H9 (cell line): ENCODE measurements around the gene MAJIN. TPM values are rescaled to one million over a fixed set of nuclear protein-coding genes. Genes with fewer than 3 reads are reported as not detected.

Experiments
- DNase-seq: peaks from one replicate; pipeline ENCODE4 v3.0.0-alpha.2; 2017
- H2AFZ ChIP-seq: one replicate; pipeline ENCODE4 v1.6.1; 2013; ENCODE audit warnings: mild to moderate bottlenecking, low read length, control low read depth, moderate library complexity
- H2AK5ac ChIP-seq: 2 replicates; pipeline ENCODE4 v1.6.1; 2013; ENCODE audit warnings: low read length, control low read depth, mixed read lengths; ENCODE audit not compliant: insufficient read length
- H2BK120ac ChIP-seq: one replicate; pipeline ENCODE4 v1.6.1; 2013; ENCODE audit warnings: low read depth, mild to moderate bottlenecking, low read length, control low read depth, inconsistent platforms; ENCODE audit not compliant: poor library complexity, severe bottlenecking
- H2BK12ac ChIP-seq: 2 replicates; pipeline ENCODE4 v1.6.1; 2013; ENCODE audit warnings: low read length, control low read depth, mixed read lengths, low read depth; ENCODE audit not compliant: insufficient read length
- H2BK15ac ChIP-seq: 2 replicates; pipeline ENCODE4 v1.6.1; 2013; ENCODE audit warnings: low read depth, low read length, control low read depth
- H2BK20ac ChIP-seq: one replicate; pipeline ENCODE4 v1.6.1; 2013; ENCODE audit warnings: low read depth, mild to moderate bottlenecking, low read length, control low read depth, inconsistent platforms; ENCODE audit not compliant: poor library complexity, severe bottlenecking
- H2BK5ac ChIP-seq: 2 replicates; pipeline ENCODE4 v1.6.1; 2013; ENCODE audit warnings: low read length, control low read depth, mixed read lengths; ENCODE audit not compliant: insufficient read length
- H3K14ac ChIP-seq: 2 replicates; pipeline ENCODE4 v1.6.1; 2013; ENCODE audit warnings: low read length, control low read depth; ENCODE audit not compliant: insufficient read depth
- H3K18ac ChIP-seq: 2 replicates; pipeline ENCODE4 v1.6.1; 2013; ENCODE audit warnings: low read depth, mild to moderate bottlenecking, mixed read lengths, low read length, control low read depth; ENCODE audit not compliant: insufficient read length
- H3K23ac ChIP-seq: 2 replicates; pipeline ENCODE4 v1.6.1; 2013; ENCODE audit warnings: low read length, control low read depth, mixed read lengths, low read depth; ENCODE audit not compliant: insufficient read length
- H3K23me2 ChIP-seq: 2 replicates; pipeline ENCODE4 v1.6.1; 2013; ENCODE audit warnings: low read depth, mild to moderate bottlenecking, mixed read lengths, low read length, control low read depth; ENCODE audit not compliant: insufficient read length, poor library complexity, severe bottlenecking
- H3K27ac ChIP-seq: 2 replicates; pipeline ENCODE4 v1.5.1; 2013; ENCODE audit warnings: low read length, control low read depth, mixed read lengths, low read depth; ENCODE audit not compliant: insufficient read length
- H3K27me3 ChIP-seq: 2 replicates; pipeline ENCODE4 v1.6.1; 2013; ENCODE audit warnings: low read length, control low read depth, inconsistent platforms; ENCODE audit not compliant: insufficient read depth
- H3K4ac ChIP-seq: 2 replicates; pipeline ENCODE4 v1.6.1; 2013; ENCODE audit warnings: low read depth, mild to moderate bottlenecking, control low read depth, inconsistent platforms, low read length, moderate library complexity
- H3K4me1 ChIP-seq: 2 replicates; pipeline ENCODE4 v1.6.1; 2013; ENCODE audit warnings: low read length, control low read depth, inconsistent platforms; ENCODE audit not compliant: insufficient read depth
- H3K4me2 ChIP-seq: 2 replicates; pipeline ENCODE4 v1.6.1; 2013; ENCODE audit warnings: low read length, control low read depth, mixed read lengths; ENCODE audit not compliant: insufficient read length, insufficient read depth
- H3K56ac ChIP-seq: 2 replicates; pipeline ENCODE4 v1.6.1; 2013; ENCODE audit warnings: low read depth, mild to moderate bottlenecking, mixed read lengths, low read length, control low read depth; ENCODE audit not compliant: insufficient read length
- H3K79me1 ChIP-seq: 2 replicates; pipeline ENCODE4 v1.6.1; 2013; ENCODE audit warnings: low read depth, mild to moderate bottlenecking, moderate library complexity, low read length, control low read depth, inconsistent platforms; ENCODE audit not compliant: insufficient read depth, poor library complexity, severe bottlenecking
- H3K79me2 ChIP-seq: 2 replicates; pipeline ENCODE4 v1.6.1; 2013; ENCODE audit warnings: low read length, control low read depth, inconsistent platforms; ENCODE audit not compliant: insufficient read depth
- H3K9ac ChIP-seq: 2 replicates; pipeline ENCODE4 v1.6.1; 2013; ENCODE audit warnings: low read length, control low read depth, mixed read lengths; ENCODE audit not compliant: insufficient read length; ENCODE audit errors: extremely low read depth
- H3K9me3 ChIP-seq: one replicate; pipeline ENCODE4 v1.6.1; 2013; ENCODE audit warnings: low read depth, low read length, inconsistent platforms; ENCODE audit not compliant: control insufficient read depth
- H3T11ph ChIP-seq: one replicate; pipeline ENCODE4 v1.6.1; 2013; ENCODE audit warnings: mild to moderate bottlenecking, low read length, control low read depth, inconsistent platforms
- H4K20me1 ChIP-seq: one replicate; pipeline ENCODE4 v1.6.1; 2013; ENCODE audit not compliant: control insufficient read depth, insufficient read length, insufficient read depth
- H4K5ac ChIP-seq: 2 replicates; pipeline ENCODE4 v1.6.1; 2013; ENCODE audit warnings: low read depth, mild to moderate bottlenecking, mixed read lengths, low read length, control low read depth; ENCODE audit not compliant: insufficient read length
- H4K8ac ChIP-seq: replicated peaks from 2 replicates; pipeline ENCODE4 v1.6.1; 2013; ENCODE audit warnings: low read length, control low read depth, mixed read lengths, low read depth; ENCODE audit not compliant: insufficient read length
- H4K91ac ChIP-seq: 2 replicates; pipeline ENCODE4 v1.6.1; 2013; ENCODE audit warnings: low read depth, mild to moderate bottlenecking, moderate library complexity, mixed read lengths, low read length, control low read depth; ENCODE audit not compliant: insufficient read length
- H3K27ac Mint-ChIP-seq, 3 experiments: 2 replicates in 2 of 3; 3 replicates in 1 of 3; pipeline ENCODE4 v1.8.0; 2020 to 2021; ENCODE audit warnings: mixed read lengths in 3 of 3, mild to moderate bottlenecking in 1 of 3, moderate library complexity in 1 of 3
- H3K27me3 Mint-ChIP-seq: 2 replicates; pipeline ENCODE4 v1.8.0; 2021; ENCODE audit warnings: low read depth, mild to moderate bottlenecking, moderate library complexity, mixed read lengths
- H3K36me3 Mint-ChIP-seq, 3 experiments: 2 replicates in 2 of 3; 3 replicates in 1 of 3; pipeline ENCODE4 v1.8.0; 2020 to 2021; ENCODE audit warnings: low read depth in 3 of 3, mixed read lengths in 3 of 3; ENCODE audit not compliant: insufficient read depth in 1 of 3
- H3K4me1 Mint-ChIP-seq, 2 experiments: 2 replicates each; pipeline ENCODE4 v1.8.0; 2020; ENCODE audit warnings: mixed read lengths in 2 of 2
- H3K4me3 Mint-ChIP-seq, 2 experiments: 2 replicates in 1 of 2; 3 replicates in 1 of 2; pipeline ENCODE4 v1.8.0; 2020 to 2021; ENCODE audit warnings: mild to moderate bottlenecking in 2 of 2, mixed read lengths in 2 of 2, moderate library complexity in 1 of 2
- H3K9me3 Mint-ChIP-seq, 2 experiments: 2 replicates in 1 of 2; 3 replicates in 1 of 2; pipeline ENCODE4 v1.8.0; 2020; ENCODE audit warnings: mild to moderate bottlenecking in 2 of 2, mixed read lengths in 2 of 2, moderate library complexity in 1 of 2
- CTCF ChIP-seq: fragments of 200-600 bp; sonication (generic); conservative IDR thresholded peaks from 3 replicates; pipeline ENCODE4 v1.8.0; 2021; ENCODE audit warnings: antibody characterized with exemption, mild to moderate bottlenecking
- WGBS: extraction: QIAGEN DNeasy Blood & Tissue Kit; methylation state at CpG from one replicate; pipeline ENCODE4 v1.1.7; 2013; ENCODE audit warnings: missing lambda C conversion rate, low lambda C conversion rate, mixed read lengths; ENCODE audit not compliant: insufficient read length; ENCODE audit errors: extremely low coverage; 5-methylcytosine and 5-hydroxymethylcytosine counted together
- total RNA-seq: library from RNA; stranded (reverse); gene quantifications from 2 replicates; pipeline ENCODE4 v1.2.1, GENCODE V29; 2021

MAJIN gene
- total RNA-seq, 1 experiment from 2014 or later = not detected

- no peak overlapping the region for H4K91ac ChIP-seq
- H3K27me3 ChIP-seq = no peaks in the 10 kb centered on the region
- no peaks in the 10 kb centered on the region for H3K9me3 ChIP-seq
- no peak overlapping the region for H2AK5ac ChIP-seq
- no peak for DNase-seq
- H3K18ac ChIP-seq = no peak overlapping the region
- H3K4me1 Mint-ChIP-seq = no peaks in the 10 kb centered on the region
- no peak overlapping the region for H3K23ac ChIP-seq
- no peak overlapping the region for H3K27ac Mint-ChIP-seq
- no peaks in the 10 kb centered on the region for H3K23me2 ChIP-seq
- no peaks in the 10 kb centered on the region for H3K79me1 ChIP-seq
- H3K4me3 Mint-ChIP-seq = no peak overlapping the region
- H3K9me3 Mint-ChIP-seq = no peaks in the 10 kb centered on the region
- no peaks in the 10 kb centered on the region for H3K79me2 ChIP-seq
- H3T11ph ChIP-seq = no peak overlapping the region
- no peaks in the 10 kb centered on the region for H4K20me1 ChIP-seq
- H3K9ac ChIP-seq = no peak overlapping the region
- no peak overlapping the region for H2BK20ac ChIP-seq
- no CpG with 5 or more reads among the region's 5 CpGs for WGBS
- H3K14ac ChIP-seq = no peak overlapping the region
- H3K4ac ChIP-seq = no peak overlapping the region
- no peak for TF ChIP-seq CTCF
- no peak overlapping the region for H3K56ac ChIP-seq
- H4K8ac ChIP-seq = no peak overlapping the region
- H2BK15ac ChIP-seq = no peak overlapping the region
- H3K4me1 ChIP-seq = no peaks in the 10 kb centered on the region
- no peak overlapping the region for H2BK12ac ChIP-seq
- no peak overlapping the region for H2BK120ac ChIP-seq
- H2AFZ ChIP-seq = peak overlapping the region; percentile 17
- H3K4me2 ChIP-seq = no peak overlapping the region
- H3K27ac ChIP-seq = no peak overlapping the region
- no peaks in the 10 kb centered on the region for H3K36me3 Mint-ChIP-seq
- H3K27me3 Mint-ChIP-seq = peaks cover 19% of the 10 kb centered on the region
- no peak overlapping the region for H2BK5ac ChIP-seq
- H4K5ac ChIP-seq = no peak overlapping the region
These were observed 24.6 kb downstream of the MAJIN start for GRCh38 chr11:64947208-64947814.
